Prostate gland (tissue), 2 donors: ENCODE measurements around the gene FAM168A.

Experiments used
- POLR2AphosphoS5 ChIP-seq: sonication (generic); formaldehyde crosslinking; IDR thresholded peaks from one replicate; pipeline ENCODE4 v1.6.1; 2017; ENCODE audit warnings: antibody characterized with exemption
- TF ChIP-seq, protein P1 (sequence below), 4 experiments: fragments of 200-600 bp in 2 of 4; fragments of 450-650 bp in 2 of 4; sonication (generic) in 2 of 4; IDR thresholded peaks; 1 replicate in 3 of 4; 2 replicates in 1 of 4; pipeline ENCODE4 v1.5.1; 2016 to 2019; ENCODE audit warnings: antibody characterized with exemption in 4 of 4, mild to moderate bottlenecking in 2 of 4, moderate library complexity in 2 of 4

DNA sequence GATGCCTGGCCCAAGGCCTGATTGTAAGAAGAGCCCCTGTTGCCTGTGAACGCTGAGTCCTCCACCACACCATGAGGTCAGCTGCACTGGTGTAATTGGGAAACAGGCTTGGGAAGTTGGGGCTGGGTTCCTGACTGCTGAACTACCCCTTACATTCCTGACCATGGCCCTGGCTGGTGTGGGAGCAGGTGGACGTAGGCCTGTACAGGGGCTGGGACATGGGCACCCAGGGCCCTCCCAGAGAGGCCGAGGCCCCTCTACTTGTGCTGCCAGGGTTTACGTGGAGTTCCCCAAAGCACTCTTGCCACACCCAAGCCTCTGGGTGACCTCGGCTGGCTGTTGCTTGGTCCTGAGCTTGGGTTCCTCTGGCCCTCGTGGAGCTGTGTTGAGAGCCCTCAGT is 216.3 kb downstream of the FAM168A start:
- TF ChIP-seq, protein P1, sequence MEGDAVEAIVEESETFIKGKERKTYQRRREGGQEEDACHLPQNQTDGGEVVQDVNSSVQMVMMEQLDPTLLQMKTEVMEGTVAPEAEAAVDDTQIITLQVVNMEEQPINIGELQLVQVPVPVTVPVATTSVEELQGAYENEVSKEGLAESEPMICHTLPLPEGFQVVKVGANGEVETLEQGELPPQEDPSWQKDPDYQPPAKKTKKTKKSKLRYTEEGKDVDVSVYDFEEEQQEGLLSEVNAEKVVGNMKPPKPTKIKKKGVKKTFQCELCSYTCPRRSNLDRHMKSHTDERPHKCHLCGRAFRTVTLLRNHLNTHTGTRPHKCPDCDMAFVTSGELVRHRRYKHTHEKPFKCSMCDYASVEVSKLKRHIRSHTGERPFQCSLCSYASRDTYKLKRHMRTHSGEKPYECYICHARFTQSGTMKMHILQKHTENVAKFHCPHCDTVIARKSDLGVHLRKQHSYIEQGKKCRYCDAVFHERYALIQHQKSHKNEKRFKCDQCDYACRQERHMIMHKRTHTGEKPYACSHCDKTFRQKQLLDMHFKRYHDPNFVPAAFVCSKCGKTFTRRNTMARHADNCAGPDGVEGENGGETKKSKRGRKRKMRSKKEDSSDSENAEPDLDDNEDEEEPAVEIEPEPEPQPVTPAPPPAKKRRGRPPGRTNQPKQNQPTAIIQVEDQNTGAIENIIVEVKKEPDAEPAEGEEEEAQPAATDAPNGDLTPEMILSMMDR (IDR thresholded peaks at IDR 0.05) = no peak
- TF ChIP-seq POLR2AphosphoS5 = no peak
